DOHH2 (cell line): ENCODE data around the gene ARHGDIB.

Experiments used
- H3F3A ChIP-seq: fragments of 200-600 bp; sonication (generic), shearing (Covaris generic); 2 replicates; pipeline ENCODE4 v1.6.0; 2016; ENCODE audit warnings: antibody characterized with exemption, mild to moderate bottlenecking; ENCODE audit not compliant: control insufficient read depth, insufficient read depth
- H3K27ac ChIP-seq: fragments of 200-600 bp; sonication (generic); 2 replicates; pipeline ENCODE4 v1.5.1; 2014; ENCODE audit warnings: low read depth, mild to moderate bottlenecking, low read length, moderate library complexity
- H3K27me3 ChIP-seq: fragments of 200-600 bp; sonication (generic); 2 replicates; pipeline ENCODE4 v1.6.1; 2014; ENCODE audit warnings: mild to moderate bottlenecking, low read length, mixed read lengths; ENCODE audit not compliant: control insufficient read depth
- H3K36me3 ChIP-seq: fragments of 200-600 bp; sonication (generic); 2 replicates; pipeline ENCODE4 v1.6.1; 2014; ENCODE audit warnings: mild to moderate bottlenecking, low read length, moderate library complexity, mixed read lengths; ENCODE audit not compliant: control insufficient read depth
- H3K4me1 ChIP-seq: fragments of 200-600 bp; sonication (generic); 2 replicates; pipeline ENCODE4 v1.6.1; 2014; ENCODE audit warnings: mild to moderate bottlenecking, low read length, mixed read lengths; ENCODE audit not compliant: control insufficient read depth
- H3K4me2 ChIP-seq: fragments of 200-600 bp; sonication (generic); 2 replicates; pipeline ENCODE4 v1.6.0; 2014; ENCODE audit warnings: mild to moderate bottlenecking, low read length, moderate library complexity
- H3K4me3 ChIP-seq: fragments of 200-600 bp; sonication (generic); 2 replicates; pipeline ENCODE4 v1.5.1; 2014; ENCODE audit warnings: mild to moderate bottlenecking, low read length, mixed read lengths
- H3K79me2 ChIP-seq: fragments of 200-600 bp; sonication (generic); 2 replicates; pipeline ENCODE4 v1.6.1; 2014; ENCODE audit warnings: mild to moderate bottlenecking, low read length, mixed read lengths; ENCODE audit not compliant: control insufficient read depth
- H3K9me2 ChIP-seq: fragments of 200-600 bp; sonication (generic); replicated peaks from 2 replicates; pipeline ENCODE4 v1.6.1; 2014; ENCODE audit warnings: mild to moderate bottlenecking, low read length, mixed read lengths; ENCODE audit not compliant: control insufficient read depth
- H3K9me3 ChIP-seq: fragments of 200-600 bp; sonication (generic); 2 replicates; pipeline ENCODE4 v1.6.1; 2014; ENCODE audit warnings: antibody characterized with exemption, low read length, mixed read lengths; ENCODE audit not compliant: control insufficient read depth, insufficient read depth
- H4K20me1 ChIP-seq: fragments of 200-600 bp; sonication (generic); 2 replicates; pipeline ENCODE4 v1.6.0; 2014; ENCODE audit warnings: low read depth, mild to moderate bottlenecking, antibody characterized with exemption, low read length, moderate library complexity; ENCODE audit not compliant: control insufficient read depth, insufficient read depth
- CTCF ChIP-seq: fragments of 200-600 bp; sonication (generic); IDR thresholded peaks from one replicate; pipeline ENCODE4 v1.5.1; 2014; ENCODE audit warnings: antibody characterized with exemption, mild to moderate bottlenecking, low read depth, low read length; ENCODE audit not compliant: poor library complexity, severe bottlenecking
- EZH2phosphoT487 ChIP-seq: fragments of 200-600 bp; sonication (generic); IDR thresholded peaks from 2 replicates; pipeline ENCODE4 v1.6.1; 2017; ENCODE audit warnings: borderline replicate concordance, mild to moderate bottlenecking, antibody characterized with exemption, low read length, moderate library complexity, mixed read lengths

ARHGDIB gene

GRCh38 chr12:14935031-14935430 is 26.4 kb downstream of the ARHGDIB start:
- no peak overlapping the region for H3K4me3 ChIP-seq
- no peaks in the 10 kb centered on the region for H3K79me2 ChIP-seq
- H3K4me1 ChIP-seq = peaks cover 13% of the 10 kb centered on the region
- H3K36me3 ChIP-seq = peaks cover 19% of the 10 kb centered on the region
- H4K20me1 ChIP-seq = no peaks in the 10 kb centered on the region
- H3K4me2 ChIP-seq = no peak overlapping the region
- H3K27me3 ChIP-seq = no peaks in the 10 kb centered on the region
- TF ChIP-seq CTCF (no peak), EZH2phosphoT487 (no peak)
- H3K9me2 ChIP-seq = no peaks in the 10 kb centered on the region
- H3F3A ChIP-seq = peaks cover 8% of the 10 kb centered on the region
- H3K27ac ChIP-seq = no peak overlapping the region
- peaks cover 2% of the 10 kb centered on the region; the same call in 1 of the 2 replicates for H3K9me3 ChIP-seq

GRCh38 chr12:14934511-14934910 is 26.9 kb downstream of the ARHGDIB start:
- H3K4me2 ChIP-seq = no peak overlapping the region
- no peak overlapping the region for H3K27ac ChIP-seq
- H3F3A ChIP-seq = peaks cover 2% of the 10 kb centered on the region
- no peaks in the 10 kb centered on the region for H3K27me3 ChIP-seq
- peaks cover 2% of the 10 kb centered on the region; the same call in 1 of the 2 replicates for H3K9me3 ChIP-seq
- no peaks in the 10 kb centered on the region for H4K20me1 ChIP-seq
- H3K36me3 ChIP-seq = peaks cover 14% of the 10 kb centered on the region
- H3K79me2 ChIP-seq = no peaks in the 10 kb centered on the region
- peaks cover 8% of the 10 kb centered on the region for H3K4me1 ChIP-seq
- no peak overlapping the region for H3K4me3 ChIP-seq
- no peaks in the 10 kb centered on the region for H3K9me2 ChIP-seq
- TF ChIP-seq CTCF (no peak), EZH2phosphoT487 (no peak)

GRCh38 chr12:14931791-14932560 is 29.4 kb downstream of the ARHGDIB start:
- H3F3A ChIP-seq = no peaks in the 10 kb centered on the region
- no peak overlapping the region for H3K4me2 ChIP-seq
- no peaks in the 10 kb centered on the region for H3K27me3 ChIP-seq
- H3K9me3 ChIP-seq = no peaks in the 10 kb centered on the region
- H3K9me2 ChIP-seq = no peaks in the 10 kb centered on the region
- H3K4me3 ChIP-seq = no peak overlapping the region
- TF ChIP-seq CTCF = no peak
- no peak for TF ChIP-seq EZH2phosphoT487
- H3K79me2 ChIP-seq = no peaks in the 10 kb centered on the region
- H3K4me1 ChIP-seq = peaks cover 12% of the 10 kb centered on the region
- no peaks in the 10 kb centered on the region for H4K20me1 ChIP-seq
- H3K27ac ChIP-seq = no peak overlapping the region
- H3K36me3 ChIP-seq = peaks cover 4% of the 10 kb centered on the region
